HG03066 (cell line): ENCODE results near the gene SDHA.
A peak's percentile ranks its signal among the peaks of the same experiment; 100 is the strongest.

Source experiments
- ATAC-seq: cut with Tn5 transposase; IDR thresholded peaks from one replicate; pipeline ENCODE4 v1.9.1; 2021; ENCODE audit warnings: low read depth; ENCODE audit not compliant: unreplicated experiment

SDHA gene

GRCh38 chr5:217494-218456 is at the start of gene SDHA, which contains the start of gene CCDC127:
Gene SDHA, plus strand, starts transcription at chr5:218320. Its CDS starts 36 bp downstream, at chr5:218356.
Gene CCDC127, minus strand, starts transcription at chr5:218153. Its CDS starts 1,304 bp downstream, at chr5:216849.
- peak; percentile 70 for ATAC-seq

GRCh38 chr5:169071-169727 is 48.9 kb upstream of the SDHA start:
- ATAC-seq: no peak

DNA sequence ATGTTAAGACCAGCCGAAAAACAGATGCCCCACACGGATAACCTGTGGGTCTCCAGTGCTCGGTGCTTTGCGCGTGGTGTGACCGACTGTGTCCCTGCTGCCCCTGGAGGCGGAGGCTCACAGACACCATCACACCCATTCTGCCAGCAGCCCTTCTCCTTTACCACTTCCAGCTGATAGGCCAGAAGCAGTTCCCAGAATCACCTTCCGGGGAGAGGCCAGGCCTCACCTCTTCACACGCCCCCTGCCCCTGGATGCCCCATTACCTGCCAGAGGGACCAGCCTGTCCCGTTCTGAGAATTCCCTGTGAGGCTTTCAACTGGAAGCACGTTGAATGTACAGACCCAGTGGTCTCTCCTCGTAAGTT is 48.4 kb upstream of the SDHA start:
- no peak for ATAC-seq

DNA sequence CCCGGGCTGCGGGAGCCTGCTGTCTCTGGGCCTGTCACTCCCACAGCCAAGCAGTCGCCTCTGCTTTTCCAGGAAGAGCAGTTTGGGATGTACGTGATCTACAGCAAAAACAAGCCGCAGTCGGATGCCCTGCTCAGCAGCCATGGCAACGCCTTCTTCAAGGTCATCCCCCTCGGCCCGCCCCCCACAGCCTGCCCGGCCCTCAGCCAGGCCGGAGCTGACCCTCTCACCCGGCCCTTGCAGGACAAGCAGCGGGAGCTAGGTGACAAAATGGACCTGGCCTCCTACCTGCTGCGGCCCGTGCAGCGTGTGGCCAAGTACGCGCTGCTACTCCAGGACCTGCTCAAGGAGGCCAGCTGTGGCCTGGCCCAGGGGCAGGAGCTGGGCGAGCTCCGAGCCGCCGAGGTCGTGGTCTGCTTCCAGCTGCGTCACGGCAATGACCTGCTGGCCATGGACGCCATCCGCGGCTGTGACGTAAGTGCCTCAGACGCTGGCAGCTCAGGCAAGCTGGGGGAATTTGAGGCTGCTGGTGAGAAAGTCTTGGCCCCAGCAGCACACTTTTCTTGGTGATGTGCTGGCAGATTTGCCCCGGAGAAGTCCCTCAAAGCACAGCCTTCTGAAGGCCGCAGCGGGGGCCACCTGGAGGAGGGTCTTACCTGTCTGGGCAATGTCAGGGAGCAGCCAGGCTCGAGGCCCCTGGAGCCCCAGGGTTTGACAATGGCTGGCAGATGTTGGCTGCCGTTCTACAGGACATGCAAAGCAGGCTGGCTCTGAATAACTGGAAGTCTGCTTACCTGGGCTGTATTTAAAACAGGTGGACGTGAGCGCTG is 46.9 kb upstream of the SDHA start:
- no peak for ATAC-seq

DNA sequence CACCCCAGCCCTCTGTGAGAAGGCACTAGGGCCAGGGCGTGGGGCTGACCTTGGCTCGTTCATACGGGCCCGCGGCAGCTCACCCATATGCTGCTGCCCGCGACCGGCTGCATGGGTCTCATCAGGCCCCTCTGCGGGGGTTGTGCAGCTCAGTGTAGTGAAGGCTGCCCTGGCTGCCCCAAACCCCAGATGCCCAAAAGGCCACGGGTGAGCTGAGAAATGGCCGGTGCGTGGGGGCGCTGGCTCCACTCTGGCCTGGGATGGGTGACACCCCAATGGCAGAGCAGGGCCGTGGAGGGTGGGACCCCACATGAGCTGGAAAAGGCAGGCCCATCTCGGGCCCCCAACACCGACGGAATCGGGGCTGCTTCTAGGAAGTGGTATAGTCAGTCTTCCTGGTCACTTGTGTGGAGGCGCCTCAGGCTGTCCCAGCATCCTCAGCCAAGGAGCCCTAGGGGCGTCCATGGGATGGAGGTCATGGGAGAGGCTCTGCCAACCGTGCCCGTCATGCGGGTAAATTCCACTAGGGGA is 46.3 kb upstream of the SDHA start:
- no peak for ATAC-seq

DNA sequence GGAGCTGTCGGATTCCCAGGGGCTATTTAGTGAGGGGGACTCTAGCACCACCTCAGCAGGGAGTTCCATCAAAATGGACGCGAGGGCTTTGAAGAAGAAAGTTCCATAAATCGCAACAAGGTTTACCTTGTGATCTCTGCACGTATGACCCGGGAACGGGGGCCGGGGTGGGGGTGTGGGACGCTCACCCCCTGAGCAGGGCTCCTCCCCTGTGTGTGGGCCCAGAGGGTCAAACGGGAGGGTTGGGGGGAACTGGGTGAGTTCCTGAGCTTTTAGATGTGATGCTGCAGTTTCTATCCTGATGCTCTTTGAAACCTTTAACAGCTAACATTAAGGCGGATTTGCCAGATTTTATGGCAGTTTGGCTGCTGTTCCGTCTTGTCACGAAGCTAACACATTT is 45.7 kb upstream of the SDHA start:
- ATAC-seq: no peak

DNA sequence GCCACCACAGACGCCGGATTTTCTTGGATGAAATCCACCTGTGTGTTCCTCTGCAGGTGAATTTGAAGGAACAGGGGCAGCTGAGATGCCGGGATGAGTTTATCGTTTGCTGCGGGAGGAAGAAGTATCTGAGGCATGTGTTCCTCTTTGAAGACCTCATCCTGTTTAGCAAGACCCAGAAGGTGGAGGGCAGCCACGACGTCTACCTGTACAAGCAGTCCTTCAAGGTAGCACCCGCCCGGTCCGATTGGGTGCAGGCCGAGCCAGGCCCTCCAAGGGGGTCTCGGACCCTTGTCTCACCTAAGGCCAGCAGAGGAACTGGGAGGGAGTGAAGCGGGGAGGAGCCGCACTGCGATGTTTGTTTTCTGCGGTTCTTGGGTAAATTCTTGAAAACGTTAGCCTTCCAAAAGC is 45.3 kb upstream of the SDHA start:
- ATAC-seq: no peak

GRCh38 chr5:173392-174290 is 44.5 kb upstream of the SDHA start:
- ATAC-seq: no peak

DNA sequence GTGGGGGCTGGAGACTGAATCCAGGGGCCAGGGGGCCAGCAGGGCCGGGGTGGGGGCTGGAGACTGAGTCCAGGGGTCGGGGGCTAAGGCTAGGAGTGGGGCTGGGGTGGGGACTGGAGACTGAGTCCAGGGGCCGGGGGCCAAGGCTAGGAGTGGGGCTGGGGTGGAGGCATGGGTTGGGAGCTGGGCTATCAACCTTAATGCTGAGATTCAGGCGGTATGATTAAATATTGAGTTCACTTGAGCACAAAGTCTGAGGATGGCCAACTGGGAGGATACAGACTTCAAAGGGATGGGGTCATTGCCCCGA is 43.9 kb upstream of the SDHA start:
- ATAC-seq: no peak

DNA sequence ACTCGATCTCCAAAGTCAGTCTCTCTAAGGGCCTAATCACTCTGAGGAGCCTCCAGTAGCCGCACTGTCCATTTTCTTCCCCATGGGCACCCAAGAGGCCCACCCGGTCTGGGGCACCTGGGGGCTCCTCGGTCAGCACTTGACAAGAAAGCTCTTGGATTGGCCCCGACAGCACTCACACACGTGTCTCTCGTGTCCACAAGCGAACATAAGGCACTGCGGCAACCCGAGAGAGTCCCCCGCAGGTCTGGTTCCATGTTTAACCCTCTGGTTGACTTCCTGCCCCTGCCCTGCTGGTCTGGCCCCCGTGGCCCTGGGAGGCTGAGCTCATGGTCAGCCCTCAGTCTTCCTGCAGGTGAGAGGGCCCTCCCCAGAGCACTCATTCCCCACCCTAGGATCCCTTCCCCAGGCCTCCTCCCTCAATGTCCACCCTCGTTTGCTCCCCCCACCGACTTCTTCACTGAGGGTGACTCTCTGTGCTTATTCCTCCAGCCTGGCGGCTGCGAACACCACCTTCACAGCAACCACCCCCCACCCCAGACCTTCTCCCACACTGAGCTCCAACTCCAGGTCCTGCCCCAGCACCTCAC is 43.1 kb upstream of the SDHA start:
- ATAC-seq: no peak

- no peak for ATAC-seq
Measured at GRCh38 chr5:176296-176823, 41.8 kb upstream of the SDHA start.

GRCh38 chr5:178110-178509 is 40.0 kb upstream of the SDHA start:
- no peak for ATAC-seq

- ATAC-seq: no peak
Measured at GRCh38 chr5:179401-179800, 38.7 kb upstream of the SDHA start.

GRCh38 chr5:180286-180918 is 37.7 kb upstream of the SDHA start:
- no peak for ATAC-seq

DNA sequence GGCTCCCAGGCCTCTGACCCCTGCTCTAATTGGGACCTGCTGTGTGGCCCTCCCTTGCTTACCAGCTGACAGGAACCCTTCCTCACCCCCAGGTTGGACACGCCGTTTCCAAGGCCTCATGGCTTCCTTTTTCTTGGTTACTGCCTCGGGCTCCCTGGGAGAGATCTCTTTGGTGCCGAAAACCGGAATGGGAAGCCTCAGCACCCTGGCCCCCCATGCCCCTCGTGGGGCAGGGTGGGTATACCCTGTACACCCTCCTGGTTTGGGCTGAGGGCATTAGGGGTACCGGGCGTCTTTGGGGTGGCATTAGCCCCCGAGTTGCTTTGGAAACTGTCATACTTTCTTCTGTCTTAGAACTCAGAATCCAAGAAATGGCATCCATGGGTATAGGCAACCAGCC is 37.0 kb upstream of the SDHA start:
- ATAC-seq: no peak

- no peak for ATAC-seq
Measured at GRCh38 chr5:181566-181965, 36.6 kb upstream of the SDHA start.

- no peak for ATAC-seq
Measured at GRCh38 chr5:182126-182525, 36.0 kb upstream of the SDHA start.

DNA sequence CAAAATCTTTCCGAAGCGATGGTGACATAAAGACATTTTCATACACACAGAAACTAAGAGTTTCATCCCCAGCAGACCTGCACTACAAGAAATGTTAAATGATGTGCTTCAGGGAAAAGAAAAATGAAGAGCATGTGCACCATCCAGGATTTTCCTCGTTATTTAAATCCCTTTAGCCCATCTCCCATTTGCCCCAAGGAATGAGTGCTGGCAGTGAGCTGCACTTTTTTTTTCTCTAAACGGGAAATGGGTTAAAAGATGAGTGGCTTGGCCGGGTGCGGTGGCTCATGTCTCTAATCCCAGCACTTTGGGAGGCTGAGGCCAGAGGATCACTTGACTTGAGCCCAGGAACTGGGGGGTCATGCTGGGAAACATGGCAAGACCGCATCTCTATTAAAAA is 33.6 kb upstream of the SDHA start:
- no peak for ATAC-seq
